ENCODE data around the gene NBEAL2.

NBEAL2 gene

GRCh38 chr3:47047069-47047468, 67.6 kb downstream of the NBEAL2 start:
- H3K4me3 ChIP-seq (ENCODE audit: control insufficient read depth, low read depth, low read length), result no peak overlapping the region
- no peak for DNase-seq (ENCODE audit: low read depth)
- TF ChIP-seq CTCF (conservative IDR thresholded peaks at IDR 0.05; ENCODE audit: control insufficient read depth, insufficient read depth, low read depth, low read length), result no peak

DNA sequence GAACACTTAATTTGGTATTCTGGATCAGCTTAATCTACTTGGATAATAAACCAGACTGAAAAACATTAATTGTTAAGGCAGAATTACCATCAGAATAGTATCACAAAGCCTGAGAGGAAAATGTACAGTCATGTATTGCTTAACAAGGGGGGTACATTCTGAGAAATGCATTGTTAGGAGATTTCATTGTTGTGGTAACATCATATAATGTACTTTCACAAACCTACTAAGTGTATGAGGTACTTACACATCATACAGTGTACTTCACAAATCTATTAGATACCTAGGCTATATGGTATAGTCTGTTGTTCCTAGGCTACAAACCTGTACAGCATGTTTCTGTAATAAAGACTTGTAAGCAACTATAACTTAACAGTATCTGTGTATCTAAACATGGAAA, 68.2 kb downstream of the NBEAL2 start:
- H3K4me3 ChIP-seq (ENCODE audit: control insufficient read depth, low read depth, low read length), result no peak overlapping the region
- TF ChIP-seq CTCF (conservative IDR thresholded peaks at IDR 0.05; ENCODE audit: control insufficient read depth, insufficient read depth, low read depth, low read length), result no peak
- no peak for DNase-seq (ENCODE audit: low read depth)

DNA sequence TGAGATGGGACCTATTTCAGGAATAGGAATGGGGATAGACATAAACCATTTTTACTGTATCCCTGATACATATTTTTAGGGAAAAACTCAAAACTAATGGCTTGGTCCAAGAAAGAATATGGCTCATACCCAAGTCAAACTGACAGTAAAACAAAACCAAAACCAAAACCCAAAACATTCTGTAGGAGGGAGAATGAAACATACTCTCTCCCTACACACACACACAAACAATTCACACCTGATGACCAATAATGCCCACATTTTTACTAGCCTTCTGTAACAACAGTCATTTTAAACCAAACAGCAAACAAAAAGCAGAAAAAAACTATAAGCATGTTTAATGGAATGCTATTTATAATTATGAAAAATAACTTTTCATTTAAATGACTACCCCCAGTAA, 74.9 kb downstream of the NBEAL2 start:
- no peak for DNase-seq (ENCODE audit: low read depth)
- no peak for TF ChIP-seq CTCF (conservative IDR thresholded peaks at IDR 0.05; ENCODE audit: control insufficient read depth, insufficient read depth, low read depth, low read length)
- no peak overlapping the region for H3K4me3 ChIP-seq (ENCODE audit: control insufficient read depth, low read depth, low read length)

DNA sequence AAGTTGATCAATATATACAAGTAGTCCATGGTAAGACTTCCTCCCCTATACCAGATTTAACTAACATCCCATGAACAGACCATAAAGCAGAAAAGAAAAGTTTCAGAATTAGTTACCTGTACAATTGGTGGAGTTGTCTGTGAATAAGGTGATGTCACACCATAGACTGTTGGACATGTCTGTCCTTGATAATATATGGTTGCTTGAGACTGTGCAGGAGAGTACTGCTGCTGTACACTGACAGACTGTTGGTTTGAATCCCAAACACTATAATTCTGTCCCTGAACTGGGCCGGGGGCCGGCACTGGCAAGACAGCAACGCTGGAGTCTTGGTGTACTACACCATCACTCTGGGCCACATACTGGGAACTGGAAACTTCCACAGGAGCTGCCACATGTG, 77.2 kb downstream of the NBEAL2 start:
- TF ChIP-seq CTCF (conservative IDR thresholded peaks at IDR 0.05; ENCODE audit: control insufficient read depth, insufficient read depth, low read depth, low read length), result no peak
- DNase-seq (ENCODE audit: low read depth), result no peak

GRCh38 chr3:47057212-47057671, 77.8 kb downstream of the NBEAL2 start:
- no peak for TF ChIP-seq CTCF (conservative IDR thresholded peaks at IDR 0.05; ENCODE audit: control insufficient read depth, insufficient read depth, low read depth, low read length)

More for the DNA sequence above, 77.2 kb downstream of the NBEAL2 start:
- no peak overlapping the region for H3K4me3 ChIP-seq (ENCODE audit: control insufficient read depth, low read depth, low read length)

More at GRCh38 chr3:47057212-47057671, 77.8 kb downstream of the NBEAL2 start:
- H3K4me3 ChIP-seq (ENCODE audit: control insufficient read depth, low read depth, low read length), result no peak overlapping the region
- peak; percentile 48 for DNase-seq (ENCODE audit: low read depth)
